HG02970 (cell line): Measurements from ENCODE around the gene RABL6.
"Not testable (repeated sequence)": the region's sequence is repeated elsewhere in the genome, so short reads cannot be mapped to it uniquely, and the experiment has no call there.

Experiments
- ATAC-seq: cut with Tn5 transposase; IDR thresholded peaks from one replicate; pipeline ENCODE4 v1.9.1; 2021; ENCODE audit warnings: mild to moderate bottlenecking, moderate library complexity, moderate number of reproducible peaks; ENCODE audit not compliant: unreplicated experiment, low FRiP score

The RABL6 gene

GRCh38 chr9:136807281-136808074, at the start of gene RABL6:
TSS of gene RABL6 (plus strand) at chr9:136807948. CDS start at chr9:136808197, 249 bp downstream.
- peak; percentile 72 for ATAC-seq

GRCh38 chr9:136759001-136759400, 48.7 kb upstream of the RABL6 start:
- no peak for ATAC-seq

- ATAC-seq: no peak
Measured at GRCh38 chr9:136759436-136760325, 48.1 kb upstream of the RABL6 start.

GRCh38 chr9:136760424-136760823, 47.3 kb upstream of the RABL6 start:
- ATAC-seq: no peak

GRCh38 chr9:136760834-136761544, 46.8 kb upstream of the RABL6 start:
- not testable (repeated sequence) for ATAC-seq

- ATAC-seq: no peak
Measured at GRCh38 chr9:136761545-136761981, 46.2 kb upstream of the RABL6 start.

- no peak for ATAC-seq
Measured at GRCh38 chr9:136762221-136762691, 45.5 kb upstream of the RABL6 start.

- ATAC-seq: no peak
Measured at GRCh38 chr9:136762915-136763648, 44.7 kb upstream of the RABL6 start.

GRCh38 chr9:136763649-136764035, 44.1 kb upstream of the RABL6 start:
- ATAC-seq: no peak

GRCh38 chr9:136764301-136764891, 43.4 kb upstream of the RABL6 start, which contains the start of gene LCN15:
TSS of gene LCN15 (minus strand) at chr9:136764518. CDS start at chr9:136764488, 30 bp downstream.
- no peak for ATAC-seq

GRCh38 chr9:136765041-136765440, 42.7 kb upstream of the RABL6 start:
- no peak for ATAC-seq

- ATAC-seq: not testable (repeated sequence)
Measured at GRCh38 chr9:136765745-136766409, 41.9 kb upstream of the RABL6 start.

GRCh38 chr9:136766410-136767120, 41.2 kb upstream of the RABL6 start:
- ATAC-seq: not testable (repeated sequence)

- no peak for ATAC-seq
Measured at GRCh38 chr9:136769710-136770191, 38.0 kb upstream of the RABL6 start.

GRCh38 chr9:136771907-136772415, 35.8 kb upstream of the RABL6 start:
- no peak for ATAC-seq

- no peak for ATAC-seq
Measured at GRCh38 chr9:136773386-136774044, 34.2 kb upstream of the RABL6 start.

- no peak for ATAC-seq
Measured at GRCh38 chr9:136774416-136775045, 33.2 kb upstream of the RABL6 start.
